Nephron progenitor cell (in vitro differentiated cells): ENCODE measurements around the gene DOCK3.

Experiments
- DNase-seq: peaks from one replicate; pipeline ENCODE4 v3.0.0; 2021
- H3K27ac Mint-ChIP-seq: 2 replicates; pipeline ENCODE4 v1.8.0; 2021; ENCODE audit warnings: mild to moderate bottlenecking, moderate library complexity, mixed read lengths
- H3K27me3 Mint-ChIP-seq: 2 replicates; pipeline ENCODE4 v1.8.0; 2021; ENCODE audit warnings: mild to moderate bottlenecking, low read depth, mixed read lengths; ENCODE audit not compliant: poor library complexity
- H3K36me3 Mint-ChIP-seq: 2 replicates; pipeline ENCODE4 v1.8.0; 2021; ENCODE audit warnings: low read depth, mixed read lengths
- H3K4me1 Mint-ChIP-seq: 2 replicates; pipeline ENCODE4 v1.8.0; 2021; ENCODE audit warnings: mixed read lengths
- H3K4me3 Mint-ChIP-seq: 2 replicates; pipeline ENCODE4 v1.8.0; 2021; ENCODE audit warnings: mild to moderate bottlenecking, moderate library complexity, mixed read lengths
- H3K9me3 Mint-ChIP-seq: 2 replicates; pipeline ENCODE4 v1.8.0; 2021; ENCODE audit warnings: mild to moderate bottlenecking, moderate library complexity, mixed read lengths
- CTCF ChIP-seq: fragments of 200-600 bp; sonication (generic); IDR thresholded peaks from 2 replicates; pipeline ENCODE4 v1.5.0; 2021; ENCODE audit warnings: antibody characterized with exemption

Gene DOCK3

GRCh38 chr3:51395493-51396213, 720.9 kb downstream of the DOCK3 start:
- no peak for DNase-seq

GRCh38 chr3:51396401-51396800, 721.7 kb downstream of the DOCK3 start:
- Mint-ChIP-seq H3K4me1 (peaks cover 41% of the 10 kb centered on the region), H3K36me3 (peaks cover 55% of the 10 kb centered on the region), H3K27ac (peak overlapping the region; percentile 94), H3K4me3 (no peak overlapping the region), H3K9me3 (peaks cover 23% of the 10 kb centered on the region), H3K27me3 (no peaks in the 10 kb centered on the region)
- TF ChIP-seq CTCF: no peak
- no peak for DNase-seq

More at GRCh38 chr3:51395493-51396213, 720.9 kb downstream of the DOCK3 start:
- no peak overlapping the region for H3K4me3 Mint-ChIP-seq
- no peak for TF ChIP-seq CTCF
- H3K36me3 Mint-ChIP-seq: peaks cover 54% of the 10 kb centered on the region
- peaks cover 23% of the 10 kb centered on the region for H3K9me3 Mint-ChIP-seq
- peaks cover 41% of the 10 kb centered on the region for H3K4me1 Mint-ChIP-seq
- H3K27me3 Mint-ChIP-seq: no peaks in the 10 kb centered on the region
- H3K27ac Mint-ChIP-seq: peak overlapping the region; percentile 94

- no peak for TF ChIP-seq CTCF
- Mint-ChIP-seq H3K4me3 (no peak overlapping the region), H3K27ac (peak overlapping the region; percentile 94), H3K9me3 (peaks cover 23% of the 10 kb centered on the region), H3K36me3 (peaks cover 56% of the 10 kb centered on the region), H3K27me3 (no peaks in the 10 kb centered on the region), H3K4me1 (peaks cover 41% of the 10 kb centered on the region)
- no peak for DNase-seq
These were observed 722.7 kb downstream of the DOCK3 start for GRCh38 chr3:51397392-51397791.

DNA sequence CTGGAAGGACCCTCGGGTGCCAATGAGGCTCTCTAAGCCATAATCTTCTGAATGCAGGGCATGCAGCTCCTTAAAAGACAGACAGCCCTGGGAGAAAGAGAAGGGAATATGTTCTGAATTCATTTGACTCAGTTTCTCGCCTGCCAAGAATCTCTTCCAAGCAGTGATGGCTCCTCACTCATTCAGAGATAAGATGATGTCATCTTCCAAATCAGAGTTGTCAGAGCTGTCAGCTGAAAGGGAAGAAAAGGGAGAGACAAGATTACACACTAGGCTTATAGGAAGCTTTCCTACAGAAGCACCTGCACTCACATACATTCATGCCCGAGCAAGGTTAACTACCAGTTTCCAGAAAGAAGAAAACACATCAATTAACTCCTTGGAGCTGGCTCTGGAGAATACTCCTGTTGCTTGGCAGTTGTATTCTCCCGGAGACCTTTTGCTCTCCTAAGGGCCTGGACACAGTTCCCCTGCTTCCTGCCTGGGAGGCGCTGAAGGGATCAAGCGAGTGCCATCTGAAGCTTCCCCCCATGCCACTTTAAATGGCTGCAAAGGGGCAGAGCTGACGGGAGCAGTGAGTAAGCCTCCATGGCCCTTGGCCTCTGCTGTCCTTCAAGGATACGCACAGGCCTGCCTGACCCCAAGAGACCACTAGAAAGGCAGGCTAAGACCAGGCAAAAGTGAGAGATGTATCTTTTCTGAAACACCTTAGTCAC, 724.0 kb downstream of the DOCK3 start:
- DNase-seq: no peak
- H3K27me3 Mint-ChIP-seq: no peaks in the 10 kb centered on the region
- H3K9me3 Mint-ChIP-seq: peaks cover 12% of the 10 kb centered on the region
- no peak overlapping the region for H3K4me3 Mint-ChIP-seq
- H3K36me3 Mint-ChIP-seq: peaks cover 49% of the 10 kb centered on the region
- H3K4me1 Mint-ChIP-seq: peaks cover 31% of the 10 kb centered on the region
- no peak for TF ChIP-seq CTCF
- peak overlapping the region; percentile 88 for H3K27ac Mint-ChIP-seq

DNA sequence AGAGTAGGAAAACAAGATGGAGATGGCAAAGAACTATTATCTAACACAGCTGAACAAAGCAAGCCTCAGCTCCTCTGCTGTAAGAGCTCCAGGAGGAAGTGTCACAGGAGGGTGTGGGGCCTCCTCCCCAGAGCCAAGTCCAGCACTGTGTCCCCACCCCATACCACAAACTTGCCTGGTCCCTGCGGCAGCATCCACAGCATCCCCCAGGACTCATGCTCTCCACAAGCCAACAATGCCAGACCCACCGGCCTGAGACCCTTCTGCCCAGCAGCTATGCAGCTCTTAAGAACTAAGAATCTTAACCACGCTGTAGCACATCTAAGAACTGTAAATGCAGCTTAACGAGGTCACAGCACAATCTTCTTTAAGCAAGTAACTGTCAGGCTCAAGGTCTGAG, 725.4 kb downstream of the DOCK3 start:
- no peaks in the 10 kb centered on the region for H3K27me3 Mint-ChIP-seq
- H3K9me3 Mint-ChIP-seq: peaks cover under 1% of the 10 kb centered on the region
- H3K4me1 Mint-ChIP-seq: peaks cover 17% of the 10 kb centered on the region
- H3K27ac Mint-ChIP-seq: peak overlapping the region; percentile 9
- H3K36me3 Mint-ChIP-seq: peaks cover 39% of the 10 kb centered on the region
- TF ChIP-seq CTCF: no peak
- no peak overlapping the region for H3K4me3 Mint-ChIP-seq
- no peak for DNase-seq

DNA sequence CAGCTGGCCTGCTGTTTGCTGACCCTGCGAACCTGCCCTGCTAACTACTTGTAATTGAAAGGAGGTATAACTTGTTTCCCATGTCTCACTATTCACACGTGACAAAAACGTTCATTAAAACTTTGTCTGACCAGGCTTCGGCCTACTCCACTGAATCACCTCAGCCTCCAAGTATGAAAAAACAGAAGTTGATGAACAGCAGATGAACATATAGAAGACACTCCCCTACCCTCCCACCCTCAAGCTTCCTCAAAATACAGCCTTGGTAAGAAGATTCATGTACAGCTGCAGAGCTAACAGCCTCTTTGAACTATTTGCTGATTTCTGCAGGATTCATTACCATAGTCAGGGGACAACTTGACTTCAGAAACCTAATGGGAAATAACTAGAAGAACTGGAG, 727.0 kb downstream of the DOCK3 start:
- H3K4me3 Mint-ChIP-seq: no peak overlapping the region
- H3K27me3 Mint-ChIP-seq: no peaks in the 10 kb centered on the region
- no peaks in the 10 kb centered on the region for H3K9me3 Mint-ChIP-seq
- no peak for TF ChIP-seq CTCF
- H3K36me3 Mint-ChIP-seq: peaks cover 33% of the 10 kb centered on the region
- no peak overlapping the region for H3K27ac Mint-ChIP-seq
- no peak for DNase-seq
- peaks cover 7% of the 10 kb centered on the region for H3K4me1 Mint-ChIP-seq
